Vagina (tissue), 2 donors: ENCODE measurements around the gene AKAP1.

Experiments used
- POLR2A ChIP-seq, 2 donors: fragments of 450-650 bp; IDR thresholded peaks; one replicate each; pipeline ENCODE4 v1.6.1; 2017; ENCODE audit warnings: antibody characterized with exemption in 2 of 2, mild to moderate bottlenecking in 2 of 2, moderate library complexity in 2 of 2
- POLR2AphosphoS5 ChIP-seq, 2 donors: sonication (generic); formaldehyde crosslinking; IDR thresholded peaks; one replicate each; pipeline ENCODE4 v1.9.0; 2017; ENCODE audit warnings: antibody characterized with exemption in 2 of 2, mild to moderate bottlenecking in 2 of 2, low read depth in 1 of 2; ENCODE audit not compliant: insufficient read depth in 1 of 2

DNA sequence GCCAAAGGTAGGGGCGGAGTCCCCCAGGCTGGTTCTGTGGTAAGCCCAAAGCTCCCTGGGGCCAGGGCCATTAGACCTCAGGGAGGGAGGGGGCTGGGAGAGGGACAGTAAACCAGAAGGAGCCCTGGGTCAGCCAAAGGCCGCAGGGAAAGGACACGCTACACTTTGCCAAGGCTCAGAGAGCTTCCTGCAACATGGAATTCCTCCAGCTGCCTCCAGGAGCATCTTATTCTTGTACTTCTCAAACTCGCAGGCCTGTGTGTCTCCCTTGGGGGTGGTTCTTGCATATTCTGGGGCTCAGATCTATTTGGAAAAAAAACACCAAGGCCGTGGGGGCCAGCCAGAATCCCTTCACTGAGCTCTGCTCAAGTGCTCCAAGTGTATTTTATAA, 25.1 kb downstream of the AKAP1 start:
- no peak for TF ChIP-seq POLR2A (IDR thresholded peaks at IDR 0.05)
- TF ChIP-seq POLR2AphosphoS5 (IDR thresholded peaks at IDR 0.05; ENCODE audit: insufficient read depth in 1 of 2, low read depth in 1 of 2), result no peak
